GM04504 (cell line): ENCODE measurements around the gene CACNG1.
"Not testable (repeated sequence)": the region's sequence is repeated elsewhere in the genome, so short reads cannot be mapped to it uniquely, and the experiment has no call there.

Experiments used
- DNase-seq: peaks from one replicate; pipeline ENCODE4 v3.0.0-alpha.2; 2012; ENCODE audit warnings: low read depth

The CACNG1 gene

DNA sequence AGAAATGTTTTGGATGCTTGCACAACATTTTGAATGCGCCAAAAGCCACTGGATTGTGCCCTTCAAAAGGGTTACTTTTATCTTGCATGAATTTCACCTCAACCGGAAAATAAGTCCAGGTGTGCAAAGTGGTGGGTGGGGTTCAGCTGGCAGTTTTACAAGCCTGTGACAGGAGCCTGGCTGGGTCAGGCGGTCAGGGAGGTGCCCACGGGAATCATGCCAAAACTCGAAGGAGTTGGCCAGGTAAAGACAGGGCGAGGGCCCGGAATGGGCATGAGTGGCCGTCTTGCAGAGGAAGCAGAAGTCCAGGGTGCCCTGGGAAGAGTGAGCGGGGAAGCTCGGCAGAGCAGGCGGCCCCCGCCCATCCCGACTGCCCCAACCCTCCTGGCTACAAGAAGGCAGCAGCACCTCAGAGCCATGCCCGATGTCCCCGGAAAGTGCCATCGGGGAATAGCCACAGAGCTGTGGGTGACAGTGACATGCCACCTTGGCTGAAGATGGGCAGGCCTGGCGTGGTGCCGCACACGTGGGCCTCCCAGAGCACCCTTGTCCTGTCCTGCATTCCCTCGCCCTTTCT lies 19.1 kb upstream of the CACNG1 start:
- no peak for DNase-seq

DNA sequence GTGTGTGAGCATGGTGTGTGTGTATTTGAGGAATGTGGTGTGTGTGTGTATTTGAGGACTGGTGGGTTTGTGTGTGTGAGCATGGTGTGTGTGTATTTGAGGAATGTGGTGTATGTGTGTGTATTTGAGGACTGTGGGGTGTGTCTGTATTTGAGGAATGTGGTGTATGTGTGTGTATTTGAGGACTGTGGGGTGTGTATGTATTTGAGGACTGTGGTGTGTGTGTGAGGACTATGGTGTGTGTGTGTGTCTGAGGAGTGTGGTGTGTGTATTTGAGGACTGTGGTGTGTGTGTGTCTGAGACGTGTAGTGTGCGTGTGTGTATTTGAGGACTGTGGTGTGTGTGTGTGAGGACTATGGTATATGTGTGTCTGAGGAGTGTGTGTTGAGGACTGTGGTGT lies 18.0 kb upstream of the CACNG1 start:
- no peak for DNase-seq

DNA sequence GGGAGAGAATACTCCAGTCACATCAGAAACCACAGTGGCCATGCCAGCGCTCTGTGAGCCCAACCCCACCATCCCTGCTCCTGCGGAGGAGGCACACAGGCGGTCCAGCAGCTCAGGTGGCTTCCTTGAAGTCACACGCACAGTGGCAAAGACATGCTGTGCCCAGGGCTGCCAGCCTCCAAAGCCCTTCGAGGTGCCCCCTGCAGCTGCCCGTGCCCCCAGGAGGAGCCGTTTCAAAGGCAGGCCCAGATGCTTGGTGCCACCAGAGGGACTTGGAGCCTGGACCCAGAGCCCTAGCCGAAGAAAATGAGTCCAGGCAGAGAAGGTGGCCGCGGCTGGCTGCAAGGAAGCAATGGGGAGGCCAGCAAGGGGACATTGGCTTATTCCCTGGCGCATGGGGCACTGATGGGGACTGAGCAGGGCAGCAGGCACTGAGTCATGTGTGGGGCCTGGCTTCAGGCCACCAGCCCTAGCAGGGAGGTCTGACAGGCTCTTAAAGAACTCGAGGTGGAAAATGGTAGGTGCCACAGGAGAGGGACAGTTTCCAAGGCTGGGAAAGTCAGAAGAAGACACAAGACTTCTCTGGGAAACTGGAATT lies 17.2 kb upstream of the CACNG1 start:
- DNase-seq: no peak

- DNase-seq: no peak
Measured at GRCh38 chr17:67030641-67031040, 13.7 kb upstream of the CACNG1 start.

- no peak for DNase-seq
Measured at GRCh38 chr17:67032382-67032781, 12.0 kb upstream of the CACNG1 start.

DNA sequence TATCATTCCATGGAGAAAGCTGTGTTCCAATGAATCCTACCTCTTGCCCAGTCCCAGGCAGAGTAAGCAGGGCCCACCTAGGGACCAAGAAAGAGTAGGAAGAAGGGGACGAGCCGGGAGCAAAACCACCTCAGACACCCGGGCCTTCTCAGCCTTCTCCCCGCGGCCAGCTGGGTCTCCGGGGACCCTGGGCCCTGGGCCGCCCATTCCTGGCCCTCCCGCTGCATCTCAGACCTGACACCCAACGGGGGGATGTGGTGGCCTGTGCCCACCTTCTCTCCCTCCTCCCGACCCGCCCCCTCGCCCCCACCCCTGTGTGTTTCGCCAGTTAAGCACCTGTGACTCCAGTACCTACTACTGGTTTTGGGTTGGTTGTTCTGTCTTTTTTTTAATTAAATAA lies 11.4 kb upstream of the CACNG1 start:
- no peak for DNase-seq

- DNase-seq: no peak
Measured at GRCh38 chr17:67033613-67034012, 10.7 kb upstream of the CACNG1 start.

DNA sequence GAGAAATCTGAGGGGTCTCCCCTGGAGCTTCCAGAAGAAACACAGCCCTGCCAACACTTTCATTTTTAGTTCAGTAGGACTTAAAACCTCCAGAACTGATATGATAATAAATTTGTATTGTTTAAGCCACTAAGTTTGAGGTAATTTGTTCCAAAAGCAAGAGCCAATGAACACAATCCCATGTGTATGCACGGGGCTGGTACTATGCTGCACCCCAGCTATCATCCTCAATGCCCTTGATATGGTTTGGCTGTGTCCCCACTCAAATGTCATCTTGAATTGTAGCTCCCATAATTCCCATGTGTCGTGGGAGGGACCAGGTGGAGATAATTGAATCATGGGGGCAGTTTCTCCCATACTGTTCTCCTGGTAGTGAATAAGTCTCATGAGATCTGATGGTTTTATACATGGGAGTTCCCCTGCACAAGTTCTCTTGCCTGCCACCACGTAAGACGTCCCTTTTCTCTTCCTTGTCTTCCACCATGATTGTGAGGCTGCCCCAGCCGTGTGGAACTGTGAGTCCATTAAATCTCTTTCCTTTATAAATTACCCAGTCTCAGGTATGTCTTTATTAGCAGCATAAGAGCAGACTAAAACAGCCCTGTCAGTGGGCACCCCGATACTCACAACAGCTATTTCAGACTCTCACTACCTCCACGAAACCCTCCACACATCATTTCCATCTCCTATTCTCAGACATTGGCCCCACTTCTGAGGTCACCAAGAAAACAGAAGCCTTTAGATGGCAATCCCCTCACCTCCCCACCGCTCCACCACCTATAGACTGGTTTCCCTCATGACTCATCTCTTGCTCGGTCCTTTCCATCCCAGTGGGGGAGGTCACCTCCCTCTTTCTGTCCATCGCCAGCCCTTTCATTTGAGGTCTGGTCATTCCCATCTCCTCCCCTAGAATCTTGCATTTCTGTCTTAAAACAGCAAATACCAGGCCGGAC lies 8.9 kb upstream of the CACNG1 start:
- no peak for DNase-seq

DNA sequence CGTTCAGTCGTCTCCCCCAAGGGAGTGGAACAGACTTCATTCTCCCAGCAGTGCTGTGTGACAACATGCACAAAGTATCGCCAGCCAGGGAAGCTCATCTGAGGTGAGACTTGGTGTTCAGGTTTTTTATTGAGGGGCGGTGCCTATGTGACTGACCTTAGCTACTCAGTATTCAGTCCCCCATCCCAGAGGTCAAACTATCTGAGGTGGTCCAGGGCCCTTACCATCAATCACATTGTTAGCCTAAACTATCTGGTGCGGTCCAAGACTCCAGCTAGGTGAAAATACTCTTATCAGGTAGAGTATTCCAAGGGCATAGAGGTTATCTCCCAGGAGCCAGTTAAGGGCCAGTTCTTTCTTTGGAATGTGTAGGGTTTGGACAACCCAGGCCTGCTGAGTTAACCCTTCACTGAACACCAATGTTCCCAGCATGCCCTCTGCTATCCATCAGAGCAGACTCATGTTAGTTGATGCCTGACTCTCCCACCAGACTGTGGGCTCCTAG lies 5.4 kb upstream of the CACNG1 start:
- DNase-seq: no peak

DNA sequence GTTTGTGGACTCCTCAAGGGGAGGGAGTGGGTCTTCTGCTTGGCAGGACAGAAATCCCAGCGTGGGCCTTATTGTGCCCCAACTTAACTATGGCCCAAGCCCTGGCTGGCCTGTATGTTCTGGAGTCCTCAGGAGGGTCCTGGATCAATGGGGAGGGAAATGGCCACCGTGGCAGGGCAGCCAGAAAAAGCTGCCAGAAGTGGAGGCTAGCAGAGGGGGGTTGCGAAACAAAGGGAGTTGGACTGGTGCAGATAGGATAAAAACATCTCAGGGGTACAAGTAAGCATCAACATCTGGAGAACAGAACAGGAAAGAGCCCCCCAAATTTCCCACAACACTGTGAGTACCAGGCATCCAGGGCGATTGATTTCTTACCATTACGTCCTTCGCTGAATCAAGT lies 3.7 kb upstream of the CACNG1 start:
- DNase-seq: no peak

DNA sequence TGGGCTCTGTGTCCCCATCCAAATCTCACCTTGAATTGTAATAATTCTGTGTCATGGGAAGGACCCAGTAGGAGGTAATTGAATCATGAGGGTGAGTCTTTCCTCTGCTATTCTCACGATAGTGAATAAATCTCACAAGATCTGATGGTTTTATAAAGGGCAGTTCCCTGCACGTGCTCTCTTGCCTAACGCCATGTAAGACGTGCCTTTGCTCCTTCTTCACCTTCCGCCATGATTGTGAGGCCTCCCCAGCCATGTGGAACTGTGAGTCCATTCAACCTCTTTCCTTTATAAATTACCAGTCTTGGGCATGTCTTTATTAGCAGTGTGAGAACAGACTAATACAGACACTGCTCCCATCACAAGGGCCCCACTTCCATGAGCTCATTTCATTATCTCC lies 3.2 kb upstream of the CACNG1 start:
- DNase-seq: not testable (repeated sequence)

GRCh38 chr17:67041531-67041930 lies 2.8 kb upstream of the CACNG1 start:
- DNase-seq: no peak

DNA sequence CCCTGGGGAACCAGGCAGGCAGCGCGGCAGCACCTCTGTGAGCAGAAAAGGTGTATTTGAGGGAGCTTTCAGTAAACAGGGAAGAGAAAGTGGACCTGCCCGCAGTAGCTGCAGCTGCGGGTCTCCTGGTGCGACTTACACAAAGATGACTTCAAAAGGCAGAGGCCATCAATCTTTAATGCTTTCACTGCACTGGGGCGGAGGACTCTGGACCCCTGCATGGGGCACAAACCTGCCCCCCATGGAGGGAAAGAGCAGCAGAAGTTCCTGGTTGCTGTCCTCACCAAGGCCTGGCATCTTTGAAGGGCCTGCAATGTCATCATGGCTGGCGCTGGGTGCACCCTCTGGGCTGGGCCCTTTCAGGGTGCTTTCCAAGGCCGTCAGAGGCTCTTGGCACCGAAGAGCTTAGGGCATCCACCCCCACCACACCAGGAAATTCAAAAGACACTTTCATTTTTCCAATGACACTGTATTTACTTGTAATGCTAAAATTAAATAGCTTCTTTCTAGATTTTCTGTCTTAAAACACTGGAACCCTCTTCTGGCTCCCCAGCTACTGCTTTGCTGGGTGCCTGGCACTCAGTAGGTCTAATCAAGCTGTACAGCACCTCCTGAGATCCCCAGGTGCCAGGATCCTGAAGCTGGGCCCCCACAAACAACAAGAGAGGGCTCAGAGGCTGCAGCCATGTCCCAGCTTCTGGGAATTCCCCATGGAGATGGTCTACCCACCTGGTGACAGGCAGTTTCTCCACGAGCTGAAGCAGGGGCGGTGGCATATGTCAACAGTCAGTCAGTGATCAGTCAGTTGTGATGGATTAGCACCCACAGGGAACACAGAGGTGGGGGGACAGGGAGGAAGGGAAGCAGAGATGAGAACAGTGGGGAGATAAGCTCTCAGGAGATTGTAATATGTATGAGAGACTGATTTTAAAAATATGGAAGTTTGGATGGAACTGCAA lies 2.1 kb upstream of the CACNG1 start:
- no peak for DNase-seq

- DNase-seq: no peak
Measured at GRCh38 chr17:67043283-67043682, 1.1 kb upstream of the CACNG1 start.

DNA sequence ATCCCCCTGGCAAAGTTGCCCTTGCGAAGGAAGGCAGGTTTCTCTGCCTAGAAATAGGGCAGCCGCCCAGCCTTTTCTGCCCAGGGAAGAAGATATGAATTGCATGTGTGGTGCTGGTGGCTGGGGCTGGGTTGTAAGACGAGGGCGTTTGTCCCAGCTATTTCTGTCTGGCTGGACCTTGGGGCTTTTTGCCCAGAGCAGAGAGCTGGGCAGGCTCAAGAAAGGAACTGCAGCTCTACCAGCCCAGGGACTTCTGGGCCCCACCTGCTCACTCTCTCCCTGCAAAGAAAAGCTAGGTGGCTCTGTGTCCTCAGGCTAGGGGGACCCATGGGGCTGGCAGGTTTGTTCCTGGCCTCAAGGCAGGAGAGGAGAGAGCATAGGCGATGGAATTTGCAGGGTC lies 586 bp downstream of the CACNG1 start:
- no peak for DNase-seq

GRCh38 chr17:67046398-67046797 lies 2.0 kb downstream of the CACNG1 start:
- DNase-seq: no peak

GRCh38 chr17:67047382-67047781 lies 3.0 kb downstream of the CACNG1 start:
- DNase-seq: no peak

GRCh38 chr17:67049025-67049739 lies 4.8 kb downstream of the CACNG1 start:
- DNase-seq: no peak

GRCh38 chr17:67050066-67050465 lies 5.7 kb downstream of the CACNG1 start:
- no peak for DNase-seq

DNA sequence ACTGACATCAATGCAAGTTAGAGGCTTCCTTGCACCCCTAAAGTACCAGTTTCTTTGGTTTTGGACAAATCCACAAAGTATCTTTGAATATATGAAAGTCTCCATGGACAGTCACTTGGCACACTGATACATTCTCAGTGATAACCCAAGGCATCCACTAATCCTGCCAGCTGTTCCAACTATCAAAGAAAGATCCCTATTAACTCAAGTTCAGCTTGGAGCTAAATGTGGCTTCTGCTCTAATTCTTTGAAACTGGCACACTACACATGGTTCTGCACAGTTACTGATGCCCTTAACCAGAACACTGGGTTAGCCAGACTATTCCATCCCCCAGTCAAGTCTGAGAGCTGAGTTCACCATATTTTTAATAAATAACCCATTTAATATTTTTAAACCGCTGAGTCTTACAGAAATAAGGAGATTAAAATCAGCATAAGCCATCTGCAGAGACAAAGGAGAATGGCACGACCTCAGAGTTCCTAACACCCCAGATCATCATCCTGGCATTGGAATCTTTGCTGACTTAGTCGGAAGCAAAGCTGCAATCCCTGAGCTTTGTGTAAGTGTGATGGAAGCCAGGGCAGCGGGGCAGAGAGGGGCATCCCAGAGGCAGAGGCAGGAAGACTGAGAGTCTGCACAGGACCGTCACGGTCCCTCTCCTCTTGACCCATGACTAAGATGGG lies 6.3 kb downstream of the CACNG1 start:
- DNase-seq: no peak

DNA sequence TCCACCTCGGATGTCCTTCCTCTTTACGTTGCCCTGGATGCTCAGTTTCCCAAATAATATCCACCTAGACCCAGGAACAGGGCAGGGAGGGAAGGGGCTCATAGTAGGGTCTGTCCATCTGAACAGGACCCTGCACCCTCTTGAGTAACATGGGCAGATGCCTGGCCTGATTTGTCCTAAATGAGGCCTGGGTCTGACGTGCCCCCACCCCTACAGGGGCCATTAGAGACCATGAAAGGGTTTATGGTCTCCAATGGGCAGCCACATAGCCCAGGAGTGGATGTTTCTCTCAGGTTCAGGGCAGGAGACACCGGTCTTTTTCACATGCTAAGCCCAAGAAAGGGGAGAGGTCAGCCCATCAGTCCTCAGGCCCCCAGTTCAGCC lies 6.8 kb downstream of the CACNG1 start:
- DNase-seq: no peak
